ENCODE data around the gene TRIML1.

- TF ChIP-seq CTCF (IDR thresholded peaks at IDR 0.05) (no peak), POLR2A (IDR thresholded peaks at IDR 0.05) (no peak), POLR2AphosphoS5 (IDR thresholded peaks at IDR 0.05) (no peak)
Measured at GRCh38 chr4:188190461-188190860, 51.2 kb downstream of the TRIML1 start.
